A673 (cell line): Measurements from ENCODE around the gene CCDC57. TPM values are rescaled to one million over a fixed set of nuclear protein-coding genes. Genes with fewer than 3 reads are reported as not detected.

Source experiments
- BruUV-seq: library from RNA; stranded (reverse); fragments of 400-500 nt; replicated peaks from 2 replicates; lab custom pipeline; 2021; lab: Mats Ljungman, UMichigan
- CTCF ChIA-PET: fragments of 300-600 bp; sonication (Branson Sonifier 250); formaldehyde crosslinking; loops from one replicate; lab custom pipeline; 2022; ENCODE audit warnings: antibody characterized with exemption; lab: Charles Lee
- POLR2A ChIA-PET: fragments of 300-600 bp; sonication (Branson Sonifier 250); formaldehyde crosslinking; loops from one replicate; lab custom pipeline; 2022; ENCODE audit warnings: antibody characterized with exemption; ENCODE audit not compliant: low non-redundant PET; lab: Charles Lee
- DNase-seq: peaks from one replicate; pipeline ENCODE4 v3.0.0-alpha.2; 2015; ENCODE audit warnings: low spot score
- H3K27ac ChIP-seq: fragments of 200-600 bp; sonication (generic); 2 replicates; pipeline ENCODE4 v1.5.1; 2016; ENCODE audit warnings: mixed run types, low read depth, mild to moderate bottlenecking, mixed read lengths, antibody characterized with exemption, low read length; ENCODE audit not compliant: poor library complexity, severe bottlenecking
- H3K27me3 ChIP-seq: fragments of 200-600 bp; sonication (generic); replicated peaks from 2 replicates; pipeline ENCODE4 v1.6.1; 2017; ENCODE audit warnings: mixed run types, low read depth, mild to moderate bottlenecking, mixed read lengths, antibody characterized with exemption, low read length; ENCODE audit not compliant: insufficient read depth, poor library complexity
- H3K36me3 ChIP-seq: fragments of 200-600 bp; sonication (generic); 2 replicates; pipeline ENCODE4 v1.6.1; 2016; ENCODE audit warnings: mixed run types, mild to moderate bottlenecking, mixed read lengths, antibody characterized with exemption, low read length; ENCODE audit not compliant: insufficient read depth, poor library complexity, severe bottlenecking
- H3K4me1 ChIP-seq: fragments of 200-600 bp; sonication (generic); 2 replicates; pipeline ENCODE4 v1.6.1; 2017; ENCODE audit warnings: mixed run types, mild to moderate bottlenecking, mixed read lengths, antibody characterized with exemption, low read length; ENCODE audit not compliant: insufficient read depth, poor library complexity, severe bottlenecking
- H3K4me3 ChIP-seq: fragments of 200-600 bp; sonication (generic); 2 replicates; pipeline ENCODE4 v1.5.1; 2016; ENCODE audit warnings: low read depth, mixed run types, mild to moderate bottlenecking, mixed read lengths, low read length; ENCODE audit not compliant: poor library complexity, severe bottlenecking
- H3K9me3 ChIP-seq: fragments of 200-600 bp; sonication (generic); 2 replicates; pipeline ENCODE4 v1.6.1; 2016; ENCODE audit warnings: mixed run types, low read depth, mild to moderate bottlenecking, mixed read lengths, antibody characterized with exemption, low read length; ENCODE audit not compliant: poor library complexity, severe bottlenecking
- CTCF ChIP-seq: fragments of 300-800, 200-600 bp; sonication (generic); conservative IDR thresholded peaks from 2 replicates; pipeline ENCODE4 v1.5.1; 2017; ENCODE audit warnings: low read depth, mild to moderate bottlenecking, antibody characterized with exemption, low read length, moderate library complexity, mixed read lengths
- EZH2 ChIP-seq: fragments of 200-600 bp; sonication (generic); IDR thresholded peaks from 2 replicates; pipeline ENCODE4 v1.6.1; 2017; ENCODE audit warnings: borderline replicate concordance, low read depth, mild to moderate bottlenecking, mixed read lengths, antibody characterized with exemption, low read length; ENCODE audit not compliant: poor library complexity, severe bottlenecking
- intact Hi-C: fragments of 100-400 bp; cut with micrococcal nuclease; formaldehyde crosslinking; loops from one replicate; pipeline ENCODE4 v1.10.0; 2022; ENCODE audit not compliant: unreplicated experiment
- total RNA-seq: library from RNA; stranded (reverse); gene quantifications from 2 replicates; pipeline ENCODE4 v1.2.3, GENCODE V29; 2021

Gene CCDC57
- total RNA-seq, 1 experiment from 2014 or later = 43.6 TPM

- DNase-seq = no peak
- TF ChIP-seq CTCF (no peak), EZH2 (no peak)
- Histone ChIP-seq H3K4me1 (peaks cover 9% of the 10 kb centered on the region), H3K4me3 (no peak overlapping the region), H3K36me3 (peaks cover 55% of the 10 kb centered on the region), H3K27ac (no peak overlapping the region), H3K9me3 (no peaks in the 10 kb centered on the region), H3K27me3 (no peaks in the 10 kb centered on the region)
- ChIA-PET CTCF (interaction anchor here (0.8 kb wide), 1 partner anchor 16 kb away, joined by 5 read pairs; the partner anchor contains the start of gene DCXR), POLR2A (no interaction called here)
- TSS peak; percentile 14 for BruUV-seq
- intact Hi-C loops = no loop called here
These were observed 158.9 kb downstream of the CCDC57 start for GRCh38 chr17:82053556-82054263.

- CTCF ChIA-PET = interaction anchor here (0.8 kb wide), 1 partner anchor 15 kb away, joined by 5 read pairs; the partner anchor contains the start of gene DCXR
- DNase-seq = no peak
- POLR2A ChIA-PET = no interaction called here
- Histone ChIP-seq H3K27ac (peak overlapping the region; percentile 73), H3K4me3 (peak overlapping the region; percentile 96), H3K9me3 (no peaks in the 10 kb centered on the region), H3K27me3 (no peaks in the 10 kb centered on the region), H3K4me1 (peaks cover 9% of the 10 kb centered on the region), H3K36me3 (peaks cover 56% of the 10 kb centered on the region)
- intact Hi-C loops = no loop called here
- TF ChIP-seq CTCF = no peak
- TF ChIP-seq EZH2 = no peak
- BruUV-seq = no TSS peak
These were observed 159.5 kb downstream of the CCDC57 start for GRCh38 chr17:82053130-82053529.

- Histone ChIP-seq H3K27ac (peak overlapping the region; percentile 73), H3K27me3 (no peaks in the 10 kb centered on the region), H3K36me3 (peaks cover 55% of the 10 kb centered on the region), H3K9me3 (no peaks in the 10 kb centered on the region), H3K4me3 (peak overlapping the region; percentile 96), H3K4me1 (peaks cover 9% of the 10 kb centered on the region)
- POLR2A ChIA-PET = no interaction called here
- TF ChIP-seq EZH2 (no peak), CTCF (no peak)
- CTCF ChIA-PET = interaction anchor here (0.6 kb wide), 1 partner anchor 26 kb away, joined by 5 read pairs; no protein-coding TSS in a partner anchor
- no TSS peak for BruUV-seq
- intact Hi-C loops = no loop called here
- DNase-seq = no peak
These were observed 160.0 kb downstream of the CCDC57 start for GRCh38 chr17:82052638-82053059.
